Measurements from ENCODE around the gene CHST1.

Gene CHST1

GRCh38 chr11:45665933-45666647 is 668 bp upstream of the CHST1 start:
- TF ChIP-seq CTCF (IDR thresholded peaks at IDR 0.05; ENCODE audit: insufficient read depth, low read length, missing control alignments), result no peak
- no peak for DNase-seq (ENCODE audit: low read depth, low spot score)
- CTCF ChIA-PET, result interaction anchor here (1.0 to 5.2 kb wide), 2 partner anchors 11 to 105 kb away, joined by 4 to 45 read pairs; no protein-coding TSS in a partner anchor
- no peak overlapping the region; the same call in 1 of the 2 replicates for H3K4me3 ChIP-seq (ENCODE audit: low read depth, low read length)
- POLR2A ChIA-PET, result no interaction called here

GRCh38 chr11:45664376-45665205 is 831 bp downstream of the CHST1 start:
- no peak for DNase-seq (ENCODE audit: low read depth, low spot score)
- ChIA-PET CTCF (interaction anchor here (0.7 to 5.2 kb wide), 8 partner anchors 9 to 293 kb away, joined by 3 to 45 read pairs (median 4); no protein-coding TSS in a partner anchor), POLR2A (no interaction called here)
- TF ChIP-seq CTCF (IDR thresholded peaks at IDR 0.05; ENCODE audit: insufficient read depth, low read length, missing control alignments), result no peak
- peak overlapping the region; percentile 47 for H3K4me3 ChIP-seq (ENCODE audit: low read depth, low read length)

GRCh38 chr11:45663486-45664375 is 1.7 kb downstream of the CHST1 start:
- ChIA-PET CTCF (interaction anchor here (0.7 to 5.2 kb wide), 8 partner anchors 8 to 292 kb away, joined by 3 to 45 read pairs (median 4); no protein-coding TSS in a partner anchor), POLR2A (interaction anchor here (0.5 kb wide), 1 partner anchor 214 kb away, joined by 3 read pairs; no protein-coding TSS in a partner anchor)
- no peak for DNase-seq (ENCODE audit: low read depth, low spot score)

GRCh38 chr11:45662665-45663485 is 2.5 kb downstream of the CHST1 start:
- ChIA-PET POLR2A (interaction anchor here (0.5 kb wide), 1 partner anchor 213 kb away, joined by 3 read pairs; no protein-coding TSS in a partner anchor), CTCF (interaction anchor here (1.5 to 5.2 kb wide), 3 partner anchors 7 to 109 kb away, joined by 5 to 45 read pairs (median 5); no protein-coding TSS in a partner anchor)
- peak; percentile 54 for DNase-seq (ENCODE audit: low read depth, low spot score)
- TF ChIP-seq CTCF (IDR thresholded peaks at IDR 0.05; ENCODE audit: insufficient read depth, low read length, missing control alignments), result no peak
- no peak overlapping the region; the same call in 1 of the 2 replicates for H3K4me3 ChIP-seq (ENCODE audit: low read depth, low read length)

More at GRCh38 chr11:45663486-45664375, 1.7 kb downstream of the CHST1 start:
- TF ChIP-seq CTCF (IDR thresholded peaks at IDR 0.05; ENCODE audit: insufficient read depth, low read length, missing control alignments), result no peak
- H3K4me3 ChIP-seq (ENCODE audit: low read depth, low read length), result peak overlapping the region; percentile 47

GRCh38 chr11:45662096-45662664 is 3.2 kb downstream of the CHST1 start:
- no peak overlapping the region for H3K4me3 ChIP-seq (ENCODE audit: low read depth, low read length)
- ChIA-PET POLR2A (no interaction called here), CTCF (interaction anchor here (11.7 kb wide), 1 partner anchor 292 kb away, joined by 210 read pairs; no protein-coding TSS in a partner anchor)
- TF ChIP-seq CTCF (IDR thresholded peaks at IDR 0.05; ENCODE audit: insufficient read depth, low read length, missing control alignments), result no peak
- no peak for DNase-seq (ENCODE audit: low read depth, low spot score)

Measured in AG04449 (cell line).